Prostate gland (tissue), 2 donors: ENCODE data around the gene FAM53B. TPM values are rescaled to one million over a fixed set of nuclear protein-coding genes. Genes with fewer than 3 reads are reported as not detected.

ENCODE experiments used
- DNase-seq: peaks from one replicate; pipeline ENCODE4 v3.0.0-alpha.2; 2019; ENCODE audit warnings: low spot score
- H3K27ac ChIP-seq, 2 donors: fragments of 200-600 bp; sonication (generic); 2 replicates each; pipeline ENCODE4 v1.5.1; 2017 to 2019
- H3K27me3 ChIP-seq: fragments of 200-600 bp; sonication (generic); replicated peaks from 2 replicates; pipeline ENCODE4 v1.5.1; 2019; ENCODE audit not compliant: insufficient read depth
- H3K36me3 ChIP-seq, 2 donors: fragments of 200-600 bp; sonication (generic); 1 replicate in 1 of 2; 2 replicates in 1 of 2; pipeline versions ENCODE4 v1.5.1 to v1.8.1; 2017 to 2019
- H3K4me1 ChIP-seq: fragments of 200-600 bp; sonication (generic); replicated peaks from 2 replicates; pipeline ENCODE4 v1.5.1; 2019
- H3K4me3 ChIP-seq, 2 donors: fragments of 200-600 bp; sonication (generic); 2 replicates each; pipeline ENCODE4 v1.5.1; 2017 to 2019
- H3K9me3 ChIP-seq: fragments of 200-600 bp; sonication (generic); 2 replicates; pipeline ENCODE4 v1.5.1; 2017
- CTCF ChIP-seq, 4 experiments: fragments of 200-600 bp in 2 of 4; fragments of 450-650 bp in 2 of 4; sonication (generic) in 2 of 4; IDR thresholded peaks; 1 replicate in 3 of 4; 2 replicates in 1 of 4; pipeline ENCODE4 v1.5.1; 2016 to 2019; ENCODE audit warnings: antibody characterized with exemption in 4 of 4, mild to moderate bottlenecking in 2 of 4, moderate library complexity in 2 of 4
- POLR2A ChIP-seq: fragments of 450-650 bp; IDR thresholded peaks from one replicate; pipeline ENCODE4 v1.6.1; 2016; ENCODE audit warnings: antibody characterized with exemption, mild to moderate bottlenecking
- POLR2AphosphoS5 ChIP-seq: sonication (generic); formaldehyde crosslinking; IDR thresholded peaks from one replicate; pipeline ENCODE4 v1.6.1; 2017; ENCODE audit warnings: antibody characterized with exemption
- WGBS: methylation state at CpG from one replicate; pipeline ENCODE4 v1.1.5; 2018; 5-methylcytosine and 5-hydroxymethylcytosine counted together
- intact Hi-C: fragments of 100-400 bp; cut with DNase I; formaldehyde crosslinking; loops from one replicate; pipeline ENCODE4 v1.14.2; 2022
- total RNA-seq, 2 donors: library from RNA; depleted of rRNA; stranded (reverse); fragments of >200 nt; gene quantifications; one replicate each; pipeline ENCODE4 v1.1.0, GENCODE V29; 2016

Gene FAM53B
- total RNA-seq, 2 donors from 2014 or later: 28.9 to 101 TPM

GRCh38 chr10:124666494-124666893 lies 77.7 kb downstream of the FAM53B start:
- Histone ChIP-seq H3K27me3 (no peaks in the 10 kb centered on the region), H3K4me3 (no peak overlapping the region), H3K36me3 (no peaks in the 10 kb centered on the region), H3K27ac (no peak overlapping the region), H3K4me1 (no peaks in the 10 kb centered on the region), H3K9me3 (no peaks in the 10 kb centered on the region)
- no peak for DNase-seq
- 93% methylated on average over 10 of the region's 10 CpGs for WGBS
- TF ChIP-seq POLR2A (no peak), CTCF (IDR thresholded peaks at IDR 0.05) (no peak), POLR2AphosphoS5 (no peak)
- intact Hi-C loops: no loop called here

GRCh38 chr10:124665980-124666379 lies 78.2 kb downstream of the FAM53B start:
- no peaks in the 10 kb centered on the region for H3K9me3 ChIP-seq
- H3K27ac ChIP-seq: no peak overlapping the region
- intact Hi-C loops: no loop called here
- 77% methylated on average over 3 of the region's 3 CpGs for WGBS
- no peaks in the 10 kb centered on the region for H3K4me1 ChIP-seq
- no peak overlapping the region for H3K4me3 ChIP-seq
- no peak for DNase-seq
- no peaks in the 10 kb centered on the region for H3K27me3 ChIP-seq
- no peaks in the 10 kb centered on the region for H3K36me3 ChIP-seq
- TF ChIP-seq CTCF (IDR thresholded peaks at IDR 0.05) (no peak), POLR2AphosphoS5 (no peak), POLR2A (no peak)

DNA sequence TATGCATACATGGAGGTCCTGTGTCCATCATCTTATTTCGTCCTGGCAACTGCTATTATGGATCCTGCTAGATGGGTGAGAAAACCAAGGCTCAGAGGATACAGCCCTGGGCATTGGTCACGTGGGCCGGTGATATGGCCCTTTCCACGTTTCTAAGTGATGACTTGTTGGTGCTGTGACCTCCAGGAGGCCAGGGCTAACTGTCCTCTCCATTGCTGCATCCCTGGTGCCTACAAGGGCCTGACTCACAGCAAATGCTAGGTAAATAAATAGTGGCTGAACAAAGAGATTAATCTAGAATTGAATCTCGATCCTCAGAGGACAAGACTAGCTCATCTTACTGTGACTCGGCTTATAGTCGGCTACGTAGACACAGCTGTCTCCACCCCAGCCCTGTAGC lies 78.6 kb downstream of the FAM53B start:
- Histone ChIP-seq H3K4me1 (no peaks in the 10 kb centered on the region), H3K27me3 (no peaks in the 10 kb centered on the region), H3K4me3 (no peak overlapping the region), H3K9me3 (no peaks in the 10 kb centered on the region), H3K27ac (no peak overlapping the region), H3K36me3 (no peaks in the 10 kb centered on the region)
- 82% methylated on average over 8 of the region's 8 CpGs for WGBS
- DNase-seq: no peak
- no peak for TF ChIP-seq CTCF (IDR thresholded peaks at IDR 0.05)
- TF ChIP-seq POLR2AphosphoS5: no peak
- TF ChIP-seq POLR2A: no peak
- intact Hi-C loops: no loop called here

DNA sequence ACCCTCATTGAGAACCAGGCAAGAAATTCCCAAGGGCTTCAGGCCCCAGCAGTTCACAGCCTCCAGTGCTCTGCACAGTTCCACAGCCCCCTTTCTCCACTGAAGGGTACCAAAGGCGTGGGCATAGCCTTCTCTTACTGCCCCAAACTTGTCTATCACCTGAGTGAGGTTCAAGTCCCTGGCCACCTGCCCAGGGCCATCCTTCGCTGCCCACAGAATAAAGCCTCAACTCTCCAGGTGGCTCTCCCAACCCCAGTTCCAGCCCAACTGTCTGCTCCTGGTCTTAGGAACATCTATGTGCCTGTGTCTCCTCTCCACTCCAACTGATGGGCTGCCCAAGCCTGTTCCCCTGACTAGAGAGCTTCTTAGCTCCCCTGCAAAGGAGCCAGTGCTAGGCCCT lies 79.1 kb downstream of the FAM53B start:
- WGBS: 67% methylated on average over 2 of the region's 2 CpGs
- Histone ChIP-seq H3K9me3 (no peaks in the 10 kb centered on the region), H3K36me3 (no peaks in the 10 kb centered on the region), H3K27me3 (no peaks in the 10 kb centered on the region), H3K27ac (no peak overlapping the region), H3K4me1 (no peaks in the 10 kb centered on the region), H3K4me3 (no peak overlapping the region)
- no peak for DNase-seq
- TF ChIP-seq POLR2A (no peak), POLR2AphosphoS5 (no peak), CTCF (IDR thresholded peaks at IDR 0.05) (no peak)
- intact Hi-C loops: no loop called here

DNA sequence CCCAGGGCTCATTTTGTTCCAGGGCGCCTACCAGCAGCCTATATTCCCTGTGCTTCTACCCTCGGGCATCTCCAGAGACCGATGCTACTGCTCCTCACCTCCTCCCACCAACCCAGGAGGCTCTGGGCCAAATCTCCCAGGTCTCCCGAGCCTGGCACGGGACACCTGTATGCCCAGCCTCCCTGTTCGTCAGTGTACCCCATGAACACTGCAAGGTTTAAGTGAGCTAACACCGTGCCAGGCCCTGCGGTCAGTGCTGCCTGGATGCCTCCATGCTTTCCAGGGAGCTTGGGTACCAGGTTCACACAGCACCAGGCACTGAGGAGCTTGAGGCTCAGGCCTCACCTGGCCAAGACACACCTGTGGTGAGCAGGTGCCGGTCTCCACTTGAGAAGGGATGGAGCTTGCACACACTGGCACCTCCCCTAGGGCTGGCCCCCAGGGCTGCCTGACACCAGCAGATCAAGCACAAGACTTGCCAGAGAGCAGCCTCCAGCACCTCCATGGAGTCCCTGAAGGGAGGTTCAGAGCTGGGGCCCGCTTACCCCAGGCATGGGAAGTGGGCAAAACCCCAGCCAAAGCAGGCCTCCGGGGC lies 80.3 kb downstream of the FAM53B start:
- DNase-seq: no peak
- intact Hi-C loops: no loop called here
- H3K9me3 ChIP-seq: no peaks in the 10 kb centered on the region
- no peaks in the 10 kb centered on the region for H3K4me1 ChIP-seq
- no peak overlapping the region for H3K27ac ChIP-seq
- no peaks in the 10 kb centered on the region for H3K36me3 ChIP-seq
- H3K4me3 ChIP-seq: no peak overlapping the region
- 76% methylated on average over 9 of the region's 11 CpGs for WGBS
- H3K27me3 ChIP-seq: no peaks in the 10 kb centered on the region
- TF ChIP-seq CTCF (IDR thresholded peaks at IDR 0.05) (no peak), POLR2A (no peak), POLR2AphosphoS5 (no peak)
